ENCODE measurements around the gene PRDX3.

GRCh38 chr10:119120413-119120867 lies 58.2 kb downstream of the PRDX3 start:
- TF ChIP-seq CTCF (IDR thresholded peaks at IDR 0.05), result no peak
- no peak for TF ChIP-seq JUN (CRISPR knock-in tag; IDR thresholded peaks at IDR 0.05)
- TF ChIP-seq NR1H2 (CRISPR knock-in tag; IDR thresholded peaks at IDR 0.05), result no peak
- TF ChIP-seq USF2 (CRISPR knock-in tag; IDR thresholded peaks at IDR 0.05), result no peak
- no peak for TF ChIP-seq CREB1 (CRISPR knock-in tag; IDR thresholded peaks at IDR 0.05)
